B cell (primary cell): ENCODE measurements around the gene SHC3. TPM values are rescaled to one million over a fixed set of nuclear protein-coding genes. Genes with fewer than 3 reads are reported as not detected.

Experiments
- ATAC-seq: fragments of 200-7000 bp; cut with Tn5 transposase; one replicate; pipeline ENCODE4 v1.10.0; 2021; ENCODE audit warnings: low read depth, mild to moderate bottlenecking, moderate number of reproducible peaks, moderate library complexity
- CTCF ChIA-PET: fragments of 350-600 bp; sonication (Branson Sonifier 250); formaldehyde crosslinking; loops from one replicate; lab custom pipeline; 2021; ENCODE audit warnings: antibody characterized with exemption, inconsistent platforms; lab: Charles Lee
- POLR2A ChIA-PET: fragments of 350-600 bp; sonication (Branson Sonifier 250); formaldehyde crosslinking; loops from one replicate; lab custom pipeline; 2021; ENCODE audit warnings: antibody characterized with exemption; lab: Charles Lee
- DNase-seq: peaks from one replicate; pipeline ENCODE4 v3.0.0; 2013
- H2AFZ ChIP-seq: 2 replicates; pipeline ENCODE4 v1.6.1; 2012; ENCODE audit warnings: mild to moderate bottlenecking, low read depth, low read length; ENCODE audit not compliant: insufficient read depth, poor library complexity, severe bottlenecking
- H3K27ac ChIP-seq, 2 donors: 1 replicate in 1 of 2; 2 replicates in 1 of 2; pipeline ENCODE4 v1.5.1; 2012 to 2013; ENCODE audit warnings: low read length in 2 of 2, mild to moderate bottlenecking in 2 of 2, moderate library complexity in 1 of 2
- H3K27me3 ChIP-seq, 4 experiments: fragments of 200-600 bp in 1 of 4; sonication (generic) in 1 of 4; replicated peaks in 1 of 4; 1 replicate in 2 of 4; 2 replicates in 2 of 4; pipeline versions ENCODE4 v1.6.1 to v1.7.0; 2013 to 2016; ENCODE audit warnings: low read length in 3 of 4, mild to moderate bottlenecking in 2 of 4, mixed read lengths in 1 of 4, moderate library complexity in 1 of 4; ENCODE audit not compliant: insufficient read depth in 4 of 4, control insufficient read depth in 3 of 4; ENCODE audit errors: control extremely low read depth in 1 of 4
- H3K36me3 ChIP-seq, 2 experiments: replicated peaks in 1 of 2; 1 replicate in 1 of 2; 2 replicates in 1 of 2; pipeline versions ENCODE4 v1.6.1 to v1.7.1; 2013; ENCODE audit warnings: low read length in 1 of 2; ENCODE audit not compliant: insufficient read depth in 2 of 2, control insufficient read depth in 1 of 2; ENCODE audit errors: control extremely low read depth in 1 of 2, extremely low read depth in 1 of 2
- H3K4me1 ChIP-seq, 2 donors: fragments of 200-600 bp in 1 of 2; sonication (generic) in 1 of 2; 1 replicate in 1 of 2; 2 replicates in 1 of 2; pipeline versions ENCODE4 v1.5.1 to v1.6.1; 2013 to 2017; ENCODE audit warnings: low read length in 2 of 2; ENCODE audit not compliant: control insufficient read depth in 2 of 2, insufficient read depth in 2 of 2
- H3K4me2 ChIP-seq: replicated peaks from 2 replicates; pipeline ENCODE3; 2012; ENCODE audit warnings: mild to moderate bottlenecking, low read depth, low read length; ENCODE audit not compliant: poor library complexity, severe bottlenecking
- H3K4me3 ChIP-seq, 5 experiments: fragments of 200-600 bp in 1 of 5; sonication (generic) in 1 of 5; 1 replicate in 3 of 5; 2 replicates in 2 of 5; pipeline versions ENCODE4 v1.5.1 to v1.7.0; 2011 to 2016; ENCODE audit warnings: low read length in 4 of 5, mild to moderate bottlenecking in 4 of 5, low read depth in 2 of 5, control low read depth in 1 of 5, moderate library complexity in 1 of 5; ENCODE audit not compliant: insufficient read depth in 1 of 5; ENCODE audit errors: control extremely low read depth in 1 of 5, extremely low read depth in 1 of 5
- H3K79me2 ChIP-seq: fragments of 200-600 bp; sonication (generic); one replicate; pipeline ENCODE4 v1.6.0; 2016; ENCODE audit warnings: low read length; ENCODE audit not compliant: control insufficient read depth, insufficient read depth
- H3K9ac ChIP-seq: fragments of 200-600 bp; sonication (generic); 2 replicates; pipeline ENCODE4 v1.6.1; 2017; ENCODE audit warnings: mild to moderate bottlenecking, low read length, moderate library complexity
- H3K9me3 ChIP-seq, 3 donors: one replicate each; pipeline versions ENCODE4 v1.6.1 to v1.7.1; 2013; ENCODE audit warnings: low read length in 2 of 3; ENCODE audit not compliant: control insufficient read depth in 2 of 3, insufficient read depth in 1 of 3; ENCODE audit errors: control extremely low read depth in 1 of 3
- H4K20me1 ChIP-seq: 2 replicates; pipeline ENCODE4 v1.6.0; 2012; ENCODE audit warnings: mild to moderate bottlenecking, low read length; ENCODE audit not compliant: insufficient read depth, control insufficient read depth, poor library complexity, severe bottlenecking
- H3K27ac Mint-ChIP-seq: one replicate; pipeline ENCODE4 v1.8.0; 2021; ENCODE audit warnings: mixed read lengths
- H3K27me3 Mint-ChIP-seq: one replicate; pipeline ENCODE4 v1.8.0; 2021; ENCODE audit warnings: mixed read lengths
- H3K4me1 Mint-ChIP-seq: one replicate; pipeline ENCODE4 v1.8.0; 2021; ENCODE audit warnings: mixed read lengths
- H3K4me3 Mint-ChIP-seq: one replicate; pipeline ENCODE4 v1.8.0; 2021; ENCODE audit warnings: mixed read lengths
- H3K9me3 Mint-ChIP-seq: one replicate; pipeline ENCODE4 v1.8.0; 2022; ENCODE audit warnings: mixed read lengths; ENCODE audit not compliant: insufficient read depth
- EZH2 ChIP-seq: IDR thresholded peaks from 2 replicates; pipeline ENCODE4 v1.6.1; 2012; ENCODE audit warnings: borderline replicate concordance, low read depth, mild to moderate bottlenecking, moderate library complexity, low read length; ENCODE audit not compliant: insufficient read depth, poor library complexity, severe bottlenecking
- WGBS: methylation state at CpG from one replicate; pipeline ENCODE4 v1.1.5; 2013; ENCODE audit warnings: missing lambda C conversion rate; ENCODE audit not compliant: insufficient coverage; 5-methylcytosine and 5-hydroxymethylcytosine counted together
- intact Hi-C: fragments of 100-400 bp; cut with micrococcal nuclease; formaldehyde crosslinking; loops from one replicate; pipeline ENCODE4 v1.10.0; 2022
- polyA plus RNA-seq: library from polyadenylated mRNA; depleted of rRNA; stranded (reverse); fragments of >200 nt; gene quantifications from 2 replicates; pipeline ENCODE4 v1.2.3, GENCODE V29; 2012
- total RNA-seq, 2 donors: library from RNA; stranded (reverse); fragments of 120-200 nt in 1 of 2; gene quantifications; 1 replicate in 1 of 2; 2 replicates in 1 of 2; pipeline versions ENCODE4 v1.2.3 to v1.2.4, GENCODE V29; 2013 to 2022
- TF ChIP-seq, protein P1 (sequence below): fragments of 200-600 bp; IDR thresholded peaks from one replicate; pipeline ENCODE4 v1.8.0; 2022; ENCODE audit warnings: antibody characterized with exemption, mild to moderate bottlenecking

SHC3 gene
- total and polyA plus RNA-seq, 2 donors (not counting 1 experiment from before 2014, with no cell fraction given) = 0.03 TPM; not detected in 1

DNA sequence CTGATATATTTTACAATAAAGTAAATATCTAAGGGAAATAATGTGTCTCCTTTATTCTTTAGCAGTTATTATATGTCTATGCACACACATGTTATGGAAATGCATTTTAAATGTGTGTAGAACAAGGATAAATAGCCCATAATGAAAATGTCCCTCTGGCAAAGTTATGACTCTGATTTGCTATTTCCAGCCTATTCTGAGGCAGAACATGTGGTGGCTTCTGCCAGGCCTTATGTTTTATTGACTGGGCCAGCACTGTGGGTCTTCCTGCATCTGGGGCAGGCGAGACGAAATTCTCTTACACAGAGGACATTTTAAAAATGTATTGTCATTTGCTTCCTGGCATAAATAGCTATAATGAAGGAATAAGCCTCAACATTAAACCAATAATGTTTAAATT, 134.5 kb downstream of the SHC3 start:
- Histone ChIP-seq H3K4me1 (no peaks in the 10 kb centered on the region), H3K9me3 (no peaks in the 10 kb centered on the region), H3K27me3 (peaks cover 0 to 2% (median 0%) of the 10 kb centered on the region in 4 experiments), H3K79me2 (no peaks in the 10 kb centered on the region), H3K36me3 (no peaks in the 10 kb centered on the region), H4K20me1 (no peaks in the 10 kb centered on the region), H3K4me2 (no peak overlapping the region), H3K27ac (no peak overlapping the region), H3K9ac (no peak overlapping the region), H3K4me3 (no peak overlapping the region), H2AFZ (no peak overlapping the region)
- ATAC-seq (no peak), DNase-seq (no peak)
- no peak for TF ChIP-seq EZH2
- TF ChIP-seq, protein P1, sequence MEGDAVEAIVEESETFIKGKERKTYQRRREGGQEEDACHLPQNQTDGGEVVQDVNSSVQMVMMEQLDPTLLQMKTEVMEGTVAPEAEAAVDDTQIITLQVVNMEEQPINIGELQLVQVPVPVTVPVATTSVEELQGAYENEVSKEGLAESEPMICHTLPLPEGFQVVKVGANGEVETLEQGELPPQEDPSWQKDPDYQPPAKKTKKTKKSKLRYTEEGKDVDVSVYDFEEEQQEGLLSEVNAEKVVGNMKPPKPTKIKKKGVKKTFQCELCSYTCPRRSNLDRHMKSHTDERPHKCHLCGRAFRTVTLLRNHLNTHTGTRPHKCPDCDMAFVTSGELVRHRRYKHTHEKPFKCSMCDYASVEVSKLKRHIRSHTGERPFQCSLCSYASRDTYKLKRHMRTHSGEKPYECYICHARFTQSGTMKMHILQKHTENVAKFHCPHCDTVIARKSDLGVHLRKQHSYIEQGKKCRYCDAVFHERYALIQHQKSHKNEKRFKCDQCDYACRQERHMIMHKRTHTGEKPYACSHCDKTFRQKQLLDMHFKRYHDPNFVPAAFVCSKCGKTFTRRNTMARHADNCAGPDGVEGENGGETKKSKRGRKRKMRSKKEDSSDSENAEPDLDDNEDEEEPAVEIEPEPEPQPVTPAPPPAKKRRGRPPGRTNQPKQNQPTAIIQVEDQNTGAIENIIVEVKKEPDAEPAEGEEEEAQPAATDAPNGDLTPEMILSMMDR = no peak
- POLR2A ChIA-PET = no interaction called here
- Mint-ChIP-seq H3K4me1 (no peaks in the 10 kb centered on the region), H3K4me3 (no peak overlapping the region), H3K9me3 (no peaks in the 10 kb centered on the region), H3K27me3 (peaks cover 11% of the 10 kb centered on the region), H3K27ac (no peak overlapping the region)
- CTCF ChIA-PET = no interaction called here
- intact Hi-C loops = no loop called here
- WGBS = no CpG with 5 or more reads among the region's 2 CpGs

DNA sequence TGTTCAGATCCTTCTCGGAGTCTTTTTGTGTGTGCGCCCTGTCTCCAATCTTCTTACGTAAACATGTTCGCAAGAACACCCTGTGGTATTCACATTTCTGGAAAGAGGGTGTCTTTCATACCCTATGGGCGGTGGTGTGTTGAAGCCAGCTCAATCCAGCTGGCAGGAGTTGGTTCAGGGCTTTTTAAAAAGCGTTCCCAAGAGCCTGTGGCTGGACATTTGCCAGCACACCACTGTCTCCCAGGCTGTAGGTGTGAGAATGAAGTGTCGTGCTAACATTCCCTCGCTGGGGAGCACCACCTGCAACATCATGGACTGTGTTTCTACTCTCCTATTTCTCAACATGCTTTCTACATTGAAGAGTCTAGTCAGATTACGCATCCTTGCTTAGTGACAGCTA, 135.6 kb downstream of the SHC3 start:
- peaks cover 0 to under 1% (median 0%) of the 10 kb centered on the region in 3 donors for H3K9me3 ChIP-seq
- DNase-seq (no peak), ATAC-seq (no peak)
- CTCF ChIA-PET = no interaction called here
- no peaks in the 10 kb centered on the region for H3K9me3 Mint-ChIP-seq
- peaks cover 11% of the 10 kb centered on the region for H3K27me3 Mint-ChIP-seq
- POLR2A ChIA-PET = no interaction called here
- H3K36me3 ChIP-seq = no peaks in the 10 kb centered on the region
- no peak overlapping the region for H3K27ac Mint-ChIP-seq
- no peak overlapping the region for H3K27ac ChIP-seq
- TF ChIP-seq, protein P1 = no peak
- no peak for TF ChIP-seq EZH2
- H3K4me2 ChIP-seq = no peak overlapping the region
- no peak overlapping the region for H2AFZ ChIP-seq
- no peak overlapping the region for H3K9ac ChIP-seq
- peaks cover 0 to 2% (median 0%) of the 10 kb centered on the region in 4 experiments for H3K27me3 ChIP-seq
- H3K4me3 ChIP-seq = no peak overlapping the region
- H3K4me1 Mint-ChIP-seq = no peaks in the 10 kb centered on the region
- H4K20me1 ChIP-seq = no peaks in the 10 kb centered on the region
- WGBS = 84% methylated on average over 8 of the region's 9 CpGs
- H3K4me3 Mint-ChIP-seq = no peak overlapping the region
- intact Hi-C loops = no loop called here
- no peaks in the 10 kb centered on the region for H3K4me1 ChIP-seq
- no peaks in the 10 kb centered on the region for H3K79me2 ChIP-seq
